Lower lobe of right lung (tissue), 2 donors: ENCODE measurements around the gene PHOSPHO2. TPM values are rescaled to one million over a fixed set of nuclear protein-coding genes. Genes with fewer than 3 reads are reported as not detected.

ENCODE experiments used
- ATAC-seq, 2 donors: fragments of 200-7000 bp; cut with Tn5 transposase; one replicate each; pipeline ENCODE4 v1.9.1; 2020 to 2022; ENCODE audit warnings: mild to moderate bottlenecking in 2 of 2, moderate library complexity in 2 of 2
- DNase-seq: peaks from one replicate; pipeline ENCODE4 v3.0.0-alpha.2; 2020
- H3K27ac ChIP-seq: fragments of 200-600 bp; one replicate; pipeline ENCODE4 v1.8.0; 2022
- H3K27me3 ChIP-seq: fragments of 200-600 bp; one replicate; pipeline ENCODE4 v1.8.0; 2022; ENCODE audit warnings: low read depth
- H3K36me3 ChIP-seq: fragments of 200-600 bp; one replicate; pipeline ENCODE4 v1.8.0; 2022; ENCODE audit warnings: mild to moderate bottlenecking
- H3K4me1 ChIP-seq: fragments of 200-600 bp; one replicate; pipeline ENCODE4 v1.8.0; 2022
- H3K4me3 ChIP-seq: fragments of 200-600 bp; one replicate; pipeline ENCODE4 v1.8.0; 2022; ENCODE audit warnings: mild to moderate bottlenecking
- H3K9me3 ChIP-seq: fragments of 200-600 bp; one replicate; pipeline ENCODE4 v1.8.0; 2022
- CTCF ChIP-seq: fragments of 200-600 bp; IDR thresholded peaks from one replicate; pipeline ENCODE4 v1.8.0; 2022; ENCODE audit warnings: antibody characterized with exemption, mild to moderate bottlenecking
- intact Hi-C: fragments of 100-400 bp; cut with DNase I; formaldehyde crosslinking; loops from one replicate; pipeline ENCODE4 v1.11.0; 2022
- total RNA-seq: library from RNA; stranded (reverse); fragmentation: NEBNext Ultra II Directional; extraction: Animal tissue kit (Norgen Biotek cat#: 25700); gene quantifications from one replicate; pipeline ENCODE4 v1.2.1, GENCODE V29; 2021
- donor health status: DM: no; HTN: yes; CAD: no; lungs with severe emphysema.

The PHOSPHO2 gene
- total RNA-seq, 1 donor from 2014 or later = 6.1 TPM

GRCh38 chr2:169729274-169729605, 35.0 kb downstream of the PHOSPHO2 start:
- no peak overlapping the region for H3K4me3 ChIP-seq
- H3K27ac ChIP-seq = no peak overlapping the region
- no peak for TF ChIP-seq CTCF
- H3K9me3 ChIP-seq = no peaks in the 10 kb centered on the region
- intact Hi-C loops = no loop called here
- H3K36me3 ChIP-seq = no peaks in the 10 kb centered on the region
- H3K27me3 ChIP-seq = no peaks in the 10 kb centered on the region
- no peak for DNase-seq
- H3K4me1 ChIP-seq = peaks cover 3% of the 10 kb centered on the region
- ATAC-seq = no peak

DNA sequence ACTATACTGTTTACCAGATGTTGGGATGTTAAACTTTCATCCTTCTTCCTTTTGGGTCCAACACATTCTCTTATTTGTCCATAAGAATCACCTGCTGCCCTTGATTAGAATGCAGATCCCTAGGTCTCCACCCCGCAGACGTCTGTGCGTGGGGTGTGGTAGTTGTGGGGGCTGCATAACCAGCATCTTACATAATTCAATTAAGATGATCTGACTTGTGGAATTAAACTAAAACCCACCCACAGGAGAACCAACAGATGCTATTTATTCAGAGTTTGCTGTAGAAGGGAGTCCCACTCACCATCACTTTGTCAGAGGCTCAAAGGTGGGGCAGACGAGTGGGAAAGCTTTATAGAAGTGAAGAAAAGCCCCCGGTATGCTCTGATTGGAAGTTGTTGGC, 37.8 kb downstream of the PHOSPHO2 start:
- DNase-seq (no peak), ATAC-seq (no peak)
- intact Hi-C loops = no loop called here

DNA sequence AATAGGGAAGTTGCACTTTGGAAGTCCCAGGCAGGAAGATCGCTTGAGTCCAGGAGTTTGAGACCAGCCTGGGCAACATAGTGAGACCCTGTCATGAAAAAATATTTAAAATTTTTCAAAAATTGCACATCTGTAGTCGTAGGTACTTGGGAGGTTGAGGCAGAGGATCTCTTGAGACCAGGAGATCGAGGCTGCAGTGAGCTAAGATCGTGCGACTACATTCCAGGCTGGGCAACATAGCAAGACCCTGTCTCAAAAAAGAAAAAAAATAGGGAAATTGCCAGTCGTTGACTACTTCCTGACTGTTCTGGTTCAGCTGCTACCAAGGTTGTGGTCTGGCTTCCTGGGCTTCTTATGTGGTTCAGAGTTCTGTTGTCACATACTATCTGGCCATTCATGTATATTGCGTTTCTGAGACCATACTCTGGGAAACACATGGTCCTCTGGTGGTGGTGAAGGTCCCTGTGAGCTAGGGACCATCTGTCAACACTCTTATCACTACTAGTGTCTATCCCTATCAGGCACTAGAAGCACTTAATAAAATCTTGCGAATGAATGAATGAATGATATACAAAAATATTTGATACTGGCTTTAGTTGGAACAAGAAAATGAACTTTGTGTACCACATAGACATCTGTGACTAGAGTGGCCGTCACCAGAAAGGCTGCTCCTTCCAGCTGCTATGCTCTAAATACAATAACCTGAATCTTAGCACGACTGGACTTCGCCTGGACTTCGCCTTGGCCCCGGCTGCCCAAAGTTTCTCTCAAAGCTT, 38.5 kb downstream of the PHOSPHO2 start:
- Histone ChIP-seq H3K27ac (no peak overlapping the region), H3K9me3 (no peaks in the 10 kb centered on the region), H3K36me3 (no peaks in the 10 kb centered on the region), H3K4me3 (peak overlapping the region; percentile 80), H3K27me3 (no peaks in the 10 kb centered on the region), H3K4me1 (peaks cover 3% of the 10 kb centered on the region)
- intact Hi-C loops = no loop called here
- peak; percentile 21 to 42 for ATAC-seq
- no peak for DNase-seq
- no peak for TF ChIP-seq CTCF

More for the DNA sequence above, 37.8 kb downstream of the PHOSPHO2 start:
- Histone ChIP-seq H3K9me3 (no peaks in the 10 kb centered on the region), H3K27me3 (no peaks in the 10 kb centered on the region), H3K36me3 (no peaks in the 10 kb centered on the region), H3K4me1 (peaks cover 3% of the 10 kb centered on the region), H3K27ac (no peak overlapping the region), H3K4me3 (no peak overlapping the region)
- TF ChIP-seq CTCF = no peak

DNA sequence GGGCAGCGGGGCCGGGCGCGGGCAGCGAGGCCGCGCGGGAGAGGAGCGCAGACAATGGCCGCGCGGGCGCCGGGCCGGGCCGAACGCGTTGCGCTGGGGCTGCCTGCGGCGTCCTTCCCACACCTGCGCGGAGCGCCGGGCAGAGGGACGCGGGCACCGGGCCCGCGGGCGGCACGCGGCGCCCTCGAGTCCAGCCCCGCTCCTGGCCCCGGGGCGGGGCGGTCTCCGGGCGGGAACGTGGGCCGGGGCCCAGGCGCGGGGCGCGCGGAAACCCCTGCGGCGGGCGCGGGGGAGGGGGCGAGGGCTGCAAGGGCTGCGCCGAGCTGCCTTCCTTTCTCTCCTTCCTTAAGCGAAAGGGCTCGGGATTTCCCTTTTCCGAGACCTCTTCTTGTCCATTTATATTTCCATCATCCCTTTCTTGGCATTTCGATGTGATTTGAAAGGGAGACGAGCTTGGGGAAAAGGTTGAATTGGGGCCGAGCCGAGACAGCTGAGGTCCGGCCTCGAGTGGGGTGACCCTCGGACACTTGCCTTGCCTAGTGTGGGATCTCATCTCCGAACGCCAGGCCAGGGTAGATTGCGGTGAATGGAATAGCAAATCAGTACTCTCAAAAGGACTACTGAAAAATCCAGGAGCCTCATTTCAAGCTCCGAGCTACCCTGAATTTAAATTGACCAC, 40.0 kb downstream of the PHOSPHO2 start:
- Histone ChIP-seq H3K27me3 (no peaks in the 10 kb centered on the region), H3K36me3 (no peaks in the 10 kb centered on the region), H3K27ac (no peak overlapping the region), H3K4me3 (peak overlapping the region; percentile 80), H3K9me3 (no peaks in the 10 kb centered on the region), H3K4me1 (peaks cover 3% of the 10 kb centered on the region)
- no peak for TF ChIP-seq CTCF
- intact Hi-C loops = no loop called here
- no peak for DNase-seq
- ATAC-seq = peak; percentile 54 to 66

DNA sequence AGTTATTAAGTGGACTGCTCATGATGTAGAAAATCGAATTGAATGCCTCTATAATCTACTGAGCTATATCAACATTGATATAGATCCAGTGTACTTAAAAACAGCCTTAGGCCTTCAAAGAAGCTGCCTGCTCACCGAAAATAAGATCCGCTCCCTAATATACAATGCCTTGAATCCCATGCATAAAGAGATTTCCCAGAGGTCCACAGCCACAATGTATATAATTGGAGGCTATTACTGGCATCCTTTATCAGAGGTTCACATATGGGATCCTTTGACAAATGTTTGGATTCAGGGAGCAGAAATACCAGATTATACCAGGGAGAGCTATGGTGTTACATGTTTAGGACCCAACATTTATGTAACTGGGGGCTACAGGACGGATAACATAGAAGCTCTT, 41.4 kb downstream of the PHOSPHO2 start:
- no peak for ATAC-seq
- Histone ChIP-seq H3K27me3 (no peaks in the 10 kb centered on the region), H3K9me3 (no peaks in the 10 kb centered on the region), H3K27ac (no peak overlapping the region), H3K4me1 (peaks cover 3% of the 10 kb centered on the region), H3K4me3 (peak overlapping the region; percentile 80), H3K36me3 (no peaks in the 10 kb centered on the region)
- intact Hi-C loops = no loop called here
- no peak for TF ChIP-seq CTCF
- no peak for DNase-seq
